Hepatocyte (in vitro differentiated cells): ENCODE results near the gene PHKG2. TPM values are rescaled to one million over a fixed set of nuclear protein-coding genes. Genes with fewer than 3 reads are reported as not detected.

Experiments used
- DNase-seq: peaks from one replicate; pipeline ENCODE4 v3.0.0-alpha.2; 2016; ENCODE audit warnings: low spot score
- H2AFZ ChIP-seq: fragments of 200-600 bp; sonication (generic); 2 replicates; pipeline ENCODE4 v1.6.0; 2016; ENCODE audit warnings: antibody characterized with exemption, mild to moderate bottlenecking
- H3K27ac ChIP-seq: fragments of 200-600 bp; sonication (generic); 2 replicates; pipeline ENCODE4 v1.5.1; 2016; ENCODE audit warnings: mild to moderate bottlenecking
- H3K27me3 ChIP-seq: fragments of 200-600 bp; sonication (generic); 2 replicates; pipeline ENCODE4 v1.6.1; 2016
- H3K36me3 ChIP-seq: fragments of 200-600 bp; sonication (generic); replicated peaks from 2 replicates; pipeline ENCODE4 v1.5.1; 2016; ENCODE audit warnings: low read depth; ENCODE audit not compliant: insufficient read depth
- H3K4me1 ChIP-seq: fragments of 200-600 bp; sonication (generic); 2 replicates; pipeline ENCODE4 v1.5.1; 2016; ENCODE audit warnings: mild to moderate bottlenecking, moderate library complexity; ENCODE audit not compliant: insufficient read depth
- H3K4me2 ChIP-seq: fragments of 200-600 bp; sonication (generic); 2 replicates; pipeline ENCODE4 v1.6.0; 2016
- H3K4me3 ChIP-seq: fragments of 200-600 bp; sonication (generic); 2 replicates; pipeline ENCODE4 v1.5.1; 2016; ENCODE audit warnings: mild to moderate bottlenecking
- H3K79me2 ChIP-seq: fragments of 200-600 bp; sonication (generic); 2 replicates; pipeline ENCODE4 v1.6.0; 2017; ENCODE audit warnings: mild to moderate bottlenecking
- H3K9me2 ChIP-seq: fragments of 200-600 bp; sonication (generic); replicated peaks from 2 replicates; pipeline ENCODE4 v1.6.0; 2017; ENCODE audit warnings: mild to moderate bottlenecking; ENCODE audit not compliant: insufficient read depth
- H3K9me3 ChIP-seq: fragments of 200-600 bp; sonication (generic); 2 replicates; pipeline ENCODE4 v1.5.1; 2016; ENCODE audit warnings: low read depth, mild to moderate bottlenecking
- H4K20me1 ChIP-seq: fragments of 200-600 bp; sonication (generic); 2 replicates; pipeline ENCODE4 v1.6.0; 2016; ENCODE audit warnings: mild to moderate bottlenecking; ENCODE audit not compliant: insufficient read depth, poor library complexity, severe bottlenecking
- EZH2 ChIP-seq: fragments of 200-600 bp; sonication (generic); IDR thresholded peaks from 2 replicates; pipeline ENCODE4 v1.6.1; 2016; ENCODE audit warnings: antibody characterized with exemption, mild to moderate bottlenecking, borderline replicate concordance
- EZH2phosphoT487 ChIP-seq: fragments of 200-600 bp; sonication (generic); IDR thresholded peaks from one replicate; pipeline ENCODE4 v1.6.1; 2018; ENCODE audit warnings: antibody characterized with exemption, mild to moderate bottlenecking, low read depth, moderate library complexity; ENCODE audit not compliant: unreplicated experiment, severe bottlenecking
- WGBS: methylation state at CpG from one replicate; pipeline ENCODE4 v1.1.6; 2016; ENCODE audit warnings: low lambda C conversion rate; ENCODE audit errors: missing lambda C conversion rate; 5-methylcytosine and 5-hydroxymethylcytosine counted together
- polyA plus RNA-seq: library from polyadenylated mRNA; unstranded; fragments of >200 nt; fragmentation: Nextera tagmentation; extraction: Ambion mirVana; gene quantifications from 2 replicates; pipeline ENCODE4 v1.2.1, GENCODE V29; 2016
- total RNA-seq: library from RNA; depleted of rRNA; stranded (reverse); fragments of >200 nt; gene quantifications from 2 replicates; pipeline ENCODE4 v1.2.3, GENCODE V29; 2014
- TF ChIP-seq, protein P1 (sequence below): fragments of 200-600 bp; sonication (generic); IDR thresholded peaks from 2 replicates; pipeline ENCODE4 v1.5.1; 2016; ENCODE audit warnings: antibody characterized with exemption, mild to moderate bottlenecking; ENCODE audit not compliant: poor library complexity

Gene PHKG2
- total and polyA plus RNA-seq, 2 experiments from 2014 or later, result 28.0 to 39.5 TPM

DNA sequence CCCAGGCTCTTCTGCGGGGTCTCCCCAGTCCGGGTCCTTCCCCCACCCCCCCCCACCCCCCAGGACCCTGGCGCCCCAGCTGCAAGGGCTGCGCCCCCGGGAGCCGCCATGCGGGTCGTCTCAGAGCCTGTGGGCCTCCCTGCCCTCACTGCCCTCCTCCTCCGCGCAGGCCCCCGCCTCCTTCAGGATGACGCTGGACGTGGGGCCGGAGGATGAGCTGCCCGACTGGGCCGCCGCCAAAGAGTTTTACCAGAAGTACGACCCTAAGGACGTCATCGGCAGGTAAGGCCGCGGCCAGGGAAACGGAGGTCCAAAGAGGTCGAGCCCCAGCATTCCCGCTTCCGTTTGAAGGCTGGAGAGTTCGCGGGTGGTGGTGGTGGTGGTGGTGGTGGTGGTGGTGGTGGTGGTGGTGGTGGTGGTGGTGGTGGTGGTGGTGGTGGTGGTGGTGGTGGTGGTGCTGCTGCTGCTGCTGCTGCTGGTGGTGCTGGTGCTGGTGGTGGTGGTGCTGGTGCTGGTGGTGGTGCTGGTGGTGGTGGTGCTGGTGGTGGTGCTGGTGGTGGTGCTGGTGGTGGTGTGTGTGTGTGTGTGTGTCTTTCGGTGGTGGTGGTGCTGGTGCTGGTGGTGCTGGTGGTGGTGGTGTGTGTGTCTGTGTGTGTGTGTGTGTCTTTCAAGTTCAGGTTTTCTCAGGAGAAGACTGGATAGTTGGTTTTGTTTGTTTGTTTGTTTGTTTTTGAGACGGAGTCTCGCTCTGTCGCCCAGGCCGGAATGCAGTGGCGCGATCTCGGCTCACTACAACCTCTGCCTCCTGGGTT is 615 bp downstream of the PHKG2 start:
- Histone ChIP-seq H3K79me2 (peaks cover 17% of the 10 kb centered on the region), H3K4me2 (peak overlapping the region; percentile 72), H2AFZ (no peak overlapping the region), H3K36me3 (no peaks in the 10 kb centered on the region), H4K20me1 (no peaks in the 10 kb centered on the region), H3K9me2 (no peaks in the 10 kb centered on the region), H3K4me3 (peak overlapping the region; percentile 35), H3K4me1 (peaks cover 4% of the 10 kb centered on the region), H3K27ac (peak overlapping the region; percentile 20), H3K27me3 (no peaks in the 10 kb centered on the region), H3K9me3 (no peaks in the 10 kb centered on the region)
- DNase-seq, result peak; percentile 69
- WGBS, result 23% methylated on average over 22 of the region's 36 CpGs
- TF ChIP-seq, protein P1, sequence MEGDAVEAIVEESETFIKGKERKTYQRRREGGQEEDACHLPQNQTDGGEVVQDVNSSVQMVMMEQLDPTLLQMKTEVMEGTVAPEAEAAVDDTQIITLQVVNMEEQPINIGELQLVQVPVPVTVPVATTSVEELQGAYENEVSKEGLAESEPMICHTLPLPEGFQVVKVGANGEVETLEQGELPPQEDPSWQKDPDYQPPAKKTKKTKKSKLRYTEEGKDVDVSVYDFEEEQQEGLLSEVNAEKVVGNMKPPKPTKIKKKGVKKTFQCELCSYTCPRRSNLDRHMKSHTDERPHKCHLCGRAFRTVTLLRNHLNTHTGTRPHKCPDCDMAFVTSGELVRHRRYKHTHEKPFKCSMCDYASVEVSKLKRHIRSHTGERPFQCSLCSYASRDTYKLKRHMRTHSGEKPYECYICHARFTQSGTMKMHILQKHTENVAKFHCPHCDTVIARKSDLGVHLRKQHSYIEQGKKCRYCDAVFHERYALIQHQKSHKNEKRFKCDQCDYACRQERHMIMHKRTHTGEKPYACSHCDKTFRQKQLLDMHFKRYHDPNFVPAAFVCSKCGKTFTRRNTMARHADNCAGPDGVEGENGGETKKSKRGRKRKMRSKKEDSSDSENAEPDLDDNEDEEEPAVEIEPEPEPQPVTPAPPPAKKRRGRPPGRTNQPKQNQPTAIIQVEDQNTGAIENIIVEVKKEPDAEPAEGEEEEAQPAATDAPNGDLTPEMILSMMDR, result no peak
- no peak for TF ChIP-seq EZH2
- TF ChIP-seq EZH2phosphoT487, result no peak

DNA sequence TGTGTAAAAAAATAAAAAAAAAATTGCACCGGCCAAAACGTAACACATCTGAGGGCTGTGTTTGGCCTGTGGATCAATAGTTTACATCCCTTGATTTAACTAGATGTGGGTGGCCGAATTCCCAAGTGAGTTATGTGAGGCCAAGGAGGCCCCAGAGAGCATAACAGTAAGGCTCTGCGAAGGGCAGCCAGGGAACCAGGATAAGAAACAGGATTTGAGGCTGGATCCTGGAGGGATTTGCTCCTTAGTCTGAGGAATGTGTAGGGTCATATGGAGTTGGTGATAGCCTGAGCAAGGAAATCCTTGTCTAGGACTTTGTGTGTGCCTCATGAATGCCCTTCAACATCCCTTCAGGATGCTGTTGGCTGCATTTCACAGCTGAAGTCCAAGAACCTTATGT is 2.0 kb downstream of the PHKG2 start:
- Histone ChIP-seq H3K4me1 (peaks cover 4% of the 10 kb centered on the region), H3K4me3 (no peak overlapping the region), H3K9me2 (no peaks in the 10 kb centered on the region), H3K79me2 (peaks cover 17% of the 10 kb centered on the region), H3K4me2 (no peak overlapping the region), H3K27me3 (no peaks in the 10 kb centered on the region), H4K20me1 (no peaks in the 10 kb centered on the region), H3K36me3 (no peaks in the 10 kb centered on the region), H3K9me3 (no peaks in the 10 kb centered on the region), H3K27ac (no peak overlapping the region), H2AFZ (no peak overlapping the region)
- no peak for DNase-seq
- 73% methylated on average over 4 of the region's 4 CpGs for WGBS
- TF ChIP-seq, protein P1, result no peak
- TF ChIP-seq EZH2 (no peak), EZH2phosphoT487 (no peak)

DNA sequence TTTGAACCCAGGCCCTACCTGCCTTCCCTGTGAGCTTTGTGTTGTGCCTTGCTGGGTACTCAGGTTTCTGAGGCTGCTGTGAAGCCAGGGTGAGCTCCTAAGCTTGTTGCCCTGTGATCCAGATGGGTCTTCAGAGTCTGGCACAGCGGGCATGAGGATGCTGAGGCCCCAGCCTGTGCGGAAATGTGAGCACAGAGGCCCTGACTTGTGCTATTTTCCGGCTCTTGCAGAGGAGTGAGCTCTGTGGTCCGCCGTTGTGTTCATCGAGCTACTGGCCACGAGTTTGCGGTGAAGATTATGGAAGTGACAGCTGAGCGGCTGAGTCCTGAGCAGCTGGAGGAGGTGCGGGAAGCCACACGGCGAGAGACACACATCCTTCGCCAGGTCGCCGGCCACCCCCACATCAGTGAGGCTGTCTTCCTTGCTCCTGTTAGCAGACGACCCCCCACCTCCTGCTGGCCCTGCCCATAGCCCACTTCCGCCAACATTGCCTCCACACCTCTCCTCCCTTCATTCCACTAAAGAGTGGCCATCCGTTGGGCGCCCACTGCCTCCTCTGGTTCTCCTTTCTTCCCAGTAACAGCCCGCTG is 2.7 kb downstream of the PHKG2 start:
- no peaks in the 10 kb centered on the region for H4K20me1 ChIP-seq
- 96% methylated on average over 20 of the region's 20 CpGs for WGBS
- no peaks in the 10 kb centered on the region for H3K9me2 ChIP-seq
- no peaks in the 10 kb centered on the region for H3K27me3 ChIP-seq
- peaks cover 4% of the 10 kb centered on the region for H3K4me1 ChIP-seq
- TF ChIP-seq EZH2 (no peak), EZH2phosphoT487 (no peak)
- TF ChIP-seq, protein P1, result no peak
- H3K36me3 ChIP-seq, result no peaks in the 10 kb centered on the region
- H3K27ac ChIP-seq, result no peak overlapping the region
- H3K79me2 ChIP-seq, result peaks cover 17% of the 10 kb centered on the region
- H2AFZ ChIP-seq, result no peak overlapping the region
- no peak overlapping the region for H3K4me2 ChIP-seq
- no peaks in the 10 kb centered on the region for H3K9me3 ChIP-seq
- no peak overlapping the region for H3K4me3 ChIP-seq
- no peak for DNase-seq
